ENCODE results near the gene FBXL15. TPM values are rescaled to one million over a fixed set of nuclear protein-coding genes. Genes with fewer than 3 reads are reported as not detected.

FBXL15 gene
- total and polyA plus RNA-seq, 2 experiments from 2014 or later = 18.5 to 36.1 TPM

DNA sequence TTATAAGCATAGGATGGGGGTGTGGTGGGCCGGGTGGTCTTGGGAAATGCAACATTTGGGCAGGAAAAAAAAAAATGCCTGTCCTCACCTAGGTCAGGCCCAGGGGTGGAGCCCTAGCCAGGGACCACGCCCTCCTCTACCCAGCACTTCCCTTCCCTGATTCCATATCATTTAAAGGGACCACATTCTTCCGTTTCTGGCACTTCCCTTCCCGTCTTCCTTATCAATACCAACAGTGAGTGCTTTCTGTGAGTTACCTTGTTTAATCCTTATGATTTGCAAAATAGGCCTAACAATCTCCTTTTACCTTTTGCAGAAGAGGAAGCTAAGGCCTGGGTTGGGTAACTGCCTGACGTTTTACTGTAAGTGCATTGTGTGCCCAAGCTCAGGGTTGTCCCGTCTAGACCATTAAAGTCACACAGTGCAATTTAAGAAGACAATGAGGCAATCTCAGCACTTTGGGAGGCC, 47.4 kb downstream of the FBXL15 start:
- Mint-ChIP-seq H3K27me3 (ENCODE audit: insufficient read depth, low read depth, poor library complexity) (peaks cover 5% of the 10 kb centered on the region), H3K27ac (no peak overlapping the region), H3K4me3 (no peak overlapping the region), H3K4me1 (peaks cover 9% of the 10 kb centered on the region), H3K9me3 (no peaks in the 10 kb centered on the region), H3K36me3 (ENCODE audit: low read depth) (peaks cover 9% of the 10 kb centered on the region)
- DNase-seq (ENCODE audit: low spot score) (no peak), ATAC-seq (no peak)
- Histone ChIP-seq H3F3A (replicated peaks; ENCODE audit: low read depth) (0 out of 2 replicates have a peak, but pooled peaks cover 3% of the 10 kb centered on the region), H3K9me2 (ENCODE audit: insufficient read depth) (no peaks in the 10 kb centered on the region), H3K4me3 (no peak overlapping the region), H4K20me1 (replicated peaks; ENCODE audit: insufficient read depth) (no peaks in the 10 kb centered on the region; the same call in 1 of the 2 replicates), H2AFZ (no peak overlapping the region), H3K79me2 (replicated peaks; ENCODE audit: insufficient read depth) (peaks cover 18% of the 10 kb centered on the region; the same call in 1 of the 2 replicates), H3K4me1 (ENCODE audit: insufficient read depth) (peaks cover 10% of the 10 kb centered on the region), H3K4me2 (no peak overlapping the region), H3K27ac (ENCODE audit: low read depth) (no peak overlapping the region), H3K36me3 (ENCODE audit: insufficient read depth) (no peaks in the 10 kb centered on the region), H3K27me3 (ENCODE audit: insufficient read depth) (no peaks in the 10 kb centered on the region)
- TF ChIP-seq ZNF331 (CRISPR knock-in tag; IDR thresholded peaks at IDR 0.05; ENCODE audit: low read depth) = no peak
- TF ChIP-seq JUNB (IDR thresholded peaks at IDR 0.05; ENCODE audit: unreplicated experiment) = no peak
- TF ChIP-seq ETS1 (IDR thresholded peaks at IDR 0.05) = no peak
- TF ChIP-seq, protein P1, sequence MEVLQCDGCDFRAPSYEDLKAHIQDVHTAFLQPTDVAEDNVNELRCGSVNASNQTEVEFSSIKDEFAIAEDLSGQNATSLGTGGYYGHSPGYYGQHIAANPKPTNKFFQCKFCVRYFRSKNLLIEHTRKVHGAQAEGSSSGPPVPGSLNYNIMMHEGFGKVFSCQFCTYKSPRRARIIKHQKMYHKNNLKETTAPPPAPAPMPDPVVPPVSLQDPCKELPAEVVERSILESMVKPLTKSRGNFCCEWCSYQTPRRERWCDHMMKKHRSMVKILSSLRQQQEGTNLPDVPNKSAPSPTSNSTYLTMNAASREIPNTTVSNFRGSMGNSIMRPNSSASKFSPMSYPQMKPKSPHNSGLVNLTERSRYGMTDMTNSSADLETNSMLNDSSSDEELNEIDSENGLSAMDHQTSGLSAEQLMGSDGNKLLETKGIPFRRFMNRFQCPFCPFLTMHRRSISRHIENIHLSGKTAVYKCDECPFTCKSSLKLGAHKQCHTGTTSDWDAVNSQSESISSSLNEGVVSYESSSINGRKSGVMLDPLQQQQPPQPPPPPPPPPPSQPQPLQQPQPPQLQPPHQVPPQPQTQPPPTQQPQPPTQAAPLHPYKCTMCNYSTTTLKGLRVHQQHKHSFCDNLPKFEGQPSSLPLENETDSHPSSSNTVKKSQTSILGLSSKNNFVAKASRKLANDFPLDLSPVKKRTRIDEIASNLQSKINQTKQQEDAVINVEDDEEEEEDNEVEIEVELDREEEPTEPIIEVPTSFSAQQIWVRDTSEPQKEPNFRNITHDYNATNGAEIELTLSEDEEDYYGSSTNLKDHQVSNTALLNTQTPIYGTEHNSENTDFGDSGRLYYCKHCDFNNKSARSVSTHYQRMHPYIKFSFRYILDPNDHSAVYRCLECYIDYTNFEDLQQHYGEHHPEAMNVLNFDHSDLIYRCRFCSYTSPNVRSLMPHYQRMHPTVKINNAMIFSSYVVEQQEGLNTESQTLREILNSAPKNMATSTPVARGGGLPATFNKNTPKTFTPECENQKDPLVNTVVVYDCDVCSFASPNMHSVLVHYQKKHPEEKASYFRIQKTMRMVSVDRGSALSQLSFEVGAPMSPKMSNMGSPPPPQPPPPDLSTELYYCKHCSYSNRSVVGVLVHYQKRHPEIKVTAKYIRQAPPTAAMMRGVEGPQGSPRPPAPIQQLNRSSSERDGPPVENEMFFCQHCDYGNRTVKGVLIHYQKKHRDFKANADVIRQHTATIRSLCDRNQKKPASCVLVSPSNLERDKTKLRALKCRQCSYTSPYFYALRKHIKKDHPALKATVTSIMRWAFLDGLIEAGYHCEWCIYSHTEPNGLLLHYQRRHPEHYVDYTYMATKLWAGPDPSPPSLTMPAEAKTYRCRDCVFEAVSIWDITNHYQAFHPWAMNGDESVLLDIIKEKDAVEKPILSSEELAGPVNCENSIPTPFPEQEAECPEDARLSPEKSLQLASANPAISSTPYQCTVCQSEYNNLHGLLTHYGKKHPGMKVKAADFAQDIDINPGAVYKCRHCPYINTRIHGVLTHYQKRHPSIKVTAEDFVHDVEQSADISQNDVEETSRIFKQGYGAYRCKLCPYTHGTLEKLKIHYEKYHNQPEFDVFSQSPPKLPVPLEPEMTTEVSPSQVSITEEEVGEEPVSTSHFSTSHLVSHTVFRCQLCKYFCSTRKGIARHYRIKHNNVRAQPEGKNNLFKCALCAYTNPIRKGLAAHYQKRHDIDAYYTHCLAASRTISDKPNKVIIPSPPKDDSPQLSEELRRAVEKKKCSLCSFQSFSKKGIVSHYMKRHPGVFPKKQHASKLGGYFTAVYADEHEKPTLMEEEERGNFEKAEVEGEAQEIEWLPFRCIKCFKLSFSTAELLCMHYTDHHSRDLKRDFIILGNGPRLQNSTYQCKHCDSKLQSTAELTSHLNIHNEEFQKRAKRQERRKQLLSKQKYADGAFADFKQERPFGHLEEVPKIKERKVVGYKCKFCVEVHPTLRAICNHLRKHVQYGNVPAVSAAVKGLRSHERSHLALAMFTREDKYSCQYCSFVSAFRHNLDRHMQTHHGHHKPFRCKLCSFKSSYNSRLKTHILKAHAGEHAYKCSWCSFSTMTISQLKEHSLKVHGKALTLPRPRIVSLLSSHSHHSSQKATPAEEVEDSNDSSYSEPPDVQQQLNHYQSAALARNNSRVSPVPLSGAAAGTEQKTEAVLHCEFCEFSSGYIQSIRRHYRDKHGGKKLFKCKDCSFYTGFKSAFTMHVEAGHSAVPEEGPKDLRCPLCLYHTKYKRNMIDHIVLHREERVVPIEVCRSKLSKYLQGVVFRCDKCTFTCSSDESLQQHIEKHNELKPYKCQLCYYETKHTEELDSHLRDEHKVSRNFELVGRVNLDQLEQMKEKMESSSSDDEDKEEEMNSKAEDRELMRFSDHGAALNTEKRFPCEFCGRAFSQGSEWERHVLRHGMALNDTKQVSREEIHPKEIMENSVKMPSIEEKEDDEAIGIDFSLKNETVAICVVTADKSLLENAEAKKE (CRISPR knock-in tag; IDR thresholded peaks at IDR 0.05) = no peak
- no peak for TF ChIP-seq CREB1 (CRISPR knock-in tag; IDR thresholded peaks at IDR 0.05; ENCODE audit: low read depth)
- TF ChIP-seq CTCF (conservative IDR thresholded peaks at IDR 0.05; ENCODE audit: low read depth in 2 of 2) = no peak
- no peak for TF ChIP-seq EZH2 (IDR thresholded peaks at IDR 0.05; ENCODE audit: low read depth, unreplicated experiment)
- no peak for TF ChIP-seq NANOG (IDR thresholded peaks at IDR 0.05; ENCODE audit: borderline replicate concordance)
- no peak for TF ChIP-seq EZH2phosphoT487 (IDR thresholded peaks at IDR 0.05; ENCODE audit: unreplicated experiment)
- TF ChIP-seq, protein P2, sequence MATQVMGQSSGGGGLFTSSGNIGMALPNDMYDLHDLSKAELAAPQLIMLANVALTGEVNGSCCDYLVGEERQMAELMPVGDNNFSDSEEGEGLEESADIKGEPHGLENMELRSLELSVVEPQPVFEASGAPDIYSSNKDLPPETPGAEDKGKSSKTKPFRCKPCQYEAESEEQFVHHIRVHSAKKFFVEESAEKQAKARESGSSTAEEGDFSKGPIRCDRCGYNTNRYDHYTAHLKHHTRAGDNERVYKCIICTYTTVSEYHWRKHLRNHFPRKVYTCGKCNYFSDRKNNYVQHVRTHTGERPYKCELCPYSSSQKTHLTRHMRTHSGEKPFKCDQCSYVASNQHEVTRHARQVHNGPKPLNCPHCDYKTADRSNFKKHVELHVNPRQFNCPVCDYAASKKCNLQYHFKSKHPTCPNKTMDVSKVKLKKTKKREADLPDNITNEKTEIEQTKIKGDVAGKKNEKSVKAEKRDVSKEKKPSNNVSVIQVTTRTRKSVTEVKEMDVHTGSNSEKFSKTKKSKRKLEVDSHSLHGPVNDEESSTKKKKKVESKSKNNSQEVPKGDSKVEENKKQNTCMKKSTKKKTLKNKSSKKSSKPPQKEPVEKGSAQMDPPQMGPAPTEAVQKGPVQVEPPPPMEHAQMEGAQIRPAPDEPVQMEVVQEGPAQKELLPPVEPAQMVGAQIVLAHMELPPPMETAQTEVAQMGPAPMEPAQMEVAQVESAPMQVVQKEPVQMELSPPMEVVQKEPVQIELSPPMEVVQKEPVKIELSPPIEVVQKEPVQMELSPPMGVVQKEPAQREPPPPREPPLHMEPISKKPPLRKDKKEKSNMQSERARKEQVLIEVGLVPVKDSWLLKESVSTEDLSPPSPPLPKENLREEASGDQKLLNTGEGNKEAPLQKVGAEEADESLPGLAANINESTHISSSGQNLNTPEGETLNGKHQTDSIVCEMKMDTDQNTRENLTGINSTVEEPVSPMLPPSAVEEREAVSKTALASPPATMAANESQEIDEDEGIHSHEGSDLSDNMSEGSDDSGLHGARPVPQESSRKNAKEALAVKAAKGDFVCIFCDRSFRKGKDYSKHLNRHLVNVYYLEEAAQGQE (IDR thresholded peaks at IDR 0.05; ENCODE audit: unreplicated experiment) = no peak
- no peak for TF ChIP-seq ZNF114 (CRISPR knock-in tag; IDR thresholded peaks at IDR 0.05)
- TF ChIP-seq POLR2AphosphoS5 (IDR thresholded peaks at IDR 0.05; ENCODE audit: low read depth) = no peak
- no peak for TF ChIP-seq STAT1 (IDR thresholded peaks at IDR 0.05; ENCODE audit: unreplicated experiment)
